Colonic mucosa (tissue), 4 donors: ENCODE results near the gene SPG11. TPM values are rescaled to one million over a fixed set of nuclear protein-coding genes. Genes with fewer than 3 reads are reported as not detected.

Experiments
- DNase-seq: peaks from one replicate; pipeline ENCODE4 v3.0.0-alpha.2; 2020
- H3K27ac ChIP-seq: fragments of 200-600 bp; one replicate; pipeline ENCODE4 v1.8.0; 2021
- H3K27me3 ChIP-seq: fragments of 200-600 bp; one replicate; pipeline ENCODE4 v1.8.0; 2021
- H3K36me3 ChIP-seq: fragments of 200-600 bp; one replicate; pipeline ENCODE4 v1.8.0; 2021
- H3K4me1 ChIP-seq: fragments of 200-600 bp; one replicate; pipeline ENCODE4 v1.8.0; 2021; ENCODE audit warnings: mild to moderate bottlenecking
- H3K4me3 ChIP-seq: fragments of 200-600 bp; one replicate; pipeline ENCODE4 v1.8.0; 2021
- H3K9ac ChIP-seq, 2 donors: one replicate each; pipeline ENCODE4 v1.7.0; 2013; ENCODE audit warnings: control low read depth in 2 of 2, low read depth in 2 of 2, low read length in 2 of 2
- H3K9me3 ChIP-seq: fragments of 200-600 bp; one replicate; pipeline ENCODE4 v1.8.0; 2021
- intact Hi-C: fragments of 100-400 bp; cut with DNase I; formaldehyde crosslinking; loops from one replicate; pipeline ENCODE4 v1.14.1; 2022
- total RNA-seq, 2 donors: library from RNA; stranded (reverse); fragmentation: NEBNext Ultra II Directional in 1 of 2; extraction: Animal tissue kit (Norgen Biotek cat#: 25700) in 1 of 2; gene quantifications; one replicate each; pipeline ENCODE4 v1.2.1, GENCODE V29; 2021
- TF ChIP-seq, protein P1 (sequence below): fragments of 200-600 bp; IDR thresholded peaks from one replicate; pipeline ENCODE4 v1.8.0; 2022; ENCODE audit warnings: antibody characterized with exemption, mild to moderate bottlenecking
- donor health status: healthy.
- donor health status: DM: no; HTN: no; CAD: no.
- donor health status: DM: no; HTN: no; CAD: no.

SPG11 gene
- total RNA-seq, 2 donors from 2014 or later: 79.3 to 95.3 TPM

DNA sequence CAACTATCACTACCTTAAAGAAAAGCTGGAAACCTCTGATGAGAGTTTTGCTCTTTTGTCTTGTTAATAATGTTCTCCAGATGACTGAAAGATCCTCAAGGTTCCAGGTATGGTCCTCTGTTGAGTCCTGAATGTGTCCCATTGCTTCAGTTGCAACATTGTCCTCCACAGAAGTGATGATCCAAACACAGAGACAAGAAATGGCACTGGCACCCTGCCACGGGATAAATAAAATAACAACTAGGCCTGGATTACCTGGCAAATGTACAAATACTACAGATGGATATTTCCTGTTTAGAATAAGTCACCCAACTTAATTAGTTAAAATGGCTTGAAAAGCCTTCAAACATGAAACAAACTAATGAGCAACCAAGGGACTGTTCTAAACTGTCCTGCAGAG lies 68.2 kb downstream of the SPG11 start:
- Histone ChIP-seq H3K36me3 (peaks cover 25% of the 10 kb centered on the region), H3K27ac (no peak overlapping the region), H3K4me1 (no peaks in the 10 kb centered on the region), H3K4me3 (no peak overlapping the region), H3K9ac (no peak overlapping the region), H3K9me3 (no peaks in the 10 kb centered on the region), H3K27me3 (no peaks in the 10 kb centered on the region)
- intact Hi-C loops: loop anchor here (10.0 kb wide), 1 partner anchor 60 kb away; no protein-coding TSS in a partner anchor
- TF ChIP-seq, protein P1, sequence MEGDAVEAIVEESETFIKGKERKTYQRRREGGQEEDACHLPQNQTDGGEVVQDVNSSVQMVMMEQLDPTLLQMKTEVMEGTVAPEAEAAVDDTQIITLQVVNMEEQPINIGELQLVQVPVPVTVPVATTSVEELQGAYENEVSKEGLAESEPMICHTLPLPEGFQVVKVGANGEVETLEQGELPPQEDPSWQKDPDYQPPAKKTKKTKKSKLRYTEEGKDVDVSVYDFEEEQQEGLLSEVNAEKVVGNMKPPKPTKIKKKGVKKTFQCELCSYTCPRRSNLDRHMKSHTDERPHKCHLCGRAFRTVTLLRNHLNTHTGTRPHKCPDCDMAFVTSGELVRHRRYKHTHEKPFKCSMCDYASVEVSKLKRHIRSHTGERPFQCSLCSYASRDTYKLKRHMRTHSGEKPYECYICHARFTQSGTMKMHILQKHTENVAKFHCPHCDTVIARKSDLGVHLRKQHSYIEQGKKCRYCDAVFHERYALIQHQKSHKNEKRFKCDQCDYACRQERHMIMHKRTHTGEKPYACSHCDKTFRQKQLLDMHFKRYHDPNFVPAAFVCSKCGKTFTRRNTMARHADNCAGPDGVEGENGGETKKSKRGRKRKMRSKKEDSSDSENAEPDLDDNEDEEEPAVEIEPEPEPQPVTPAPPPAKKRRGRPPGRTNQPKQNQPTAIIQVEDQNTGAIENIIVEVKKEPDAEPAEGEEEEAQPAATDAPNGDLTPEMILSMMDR: no peak
- no peak for DNase-seq

DNA sequence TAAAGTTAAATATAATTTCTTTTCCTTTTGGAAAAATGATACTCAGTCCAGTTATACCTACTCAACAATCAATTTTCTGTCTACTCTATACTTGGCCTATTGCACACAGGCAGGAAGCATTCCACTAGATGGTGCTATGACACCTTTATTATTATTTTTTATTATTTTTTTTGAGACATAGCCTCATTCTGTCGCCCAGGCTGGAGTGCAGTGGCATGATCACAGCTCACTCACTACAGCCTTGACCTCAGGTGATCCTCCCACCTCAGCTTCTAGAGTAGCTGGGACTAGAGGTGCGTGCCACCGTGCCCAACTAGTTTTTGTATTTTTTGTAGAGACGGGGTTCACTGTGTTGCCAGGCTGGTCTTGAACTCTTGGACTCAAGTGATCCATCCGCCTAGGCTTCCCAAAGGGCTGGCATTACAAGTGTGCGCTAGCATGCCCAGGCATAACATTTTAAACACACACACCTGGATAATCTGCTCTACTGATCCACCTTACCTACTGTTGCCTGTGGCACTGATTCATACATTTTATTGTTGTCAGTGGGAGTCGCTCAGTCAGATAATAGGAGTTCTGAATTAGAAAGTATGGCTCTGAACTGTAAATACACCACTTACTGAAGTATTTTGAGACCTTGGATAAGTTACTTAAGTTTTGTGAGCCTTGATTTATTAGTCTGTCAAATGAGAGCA lies 70.3 kb downstream of the SPG11 start:
- H3K9ac ChIP-seq: no peak overlapping the region
- peaks cover 26% of the 10 kb centered on the region for H3K36me3 ChIP-seq
- intact Hi-C loops: loop anchor here (10.0 kb wide), 1 partner anchor 62 kb away; no protein-coding TSS in a partner anchor
- no peak overlapping the region for H3K27ac ChIP-seq
- H3K27me3 ChIP-seq: no peaks in the 10 kb centered on the region
- no peaks in the 10 kb centered on the region for H3K4me1 ChIP-seq
- no peaks in the 10 kb centered on the region for H3K9me3 ChIP-seq
- H3K4me3 ChIP-seq: no peak overlapping the region
- TF ChIP-seq, protein P1: peak; percentile 28
- DNase-seq: no peak

DNA sequence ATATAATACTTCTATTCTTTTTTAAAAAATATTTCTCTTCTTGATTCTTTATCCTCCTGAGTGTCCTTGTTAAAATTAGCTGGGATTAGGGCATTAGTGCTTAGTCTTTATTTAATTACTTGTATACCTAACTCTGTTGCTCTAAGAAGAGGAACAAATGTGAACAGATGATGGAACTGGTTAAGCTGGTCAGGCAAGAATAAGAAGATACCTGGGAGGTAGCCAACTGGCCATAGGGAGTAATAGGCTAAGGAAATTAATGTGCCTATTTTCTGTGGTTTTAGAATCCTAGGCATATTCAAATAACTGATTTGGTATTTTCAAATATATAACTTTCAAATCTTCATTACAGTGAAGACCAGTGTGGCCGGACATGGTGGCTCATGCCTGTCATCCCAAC lies 72.1 kb downstream of the SPG11 start:
- H3K9ac ChIP-seq: no peak overlapping the region
- H3K27ac ChIP-seq: no peak overlapping the region
- no peak overlapping the region for H3K4me3 ChIP-seq
- no peak for DNase-seq
- TF ChIP-seq, protein P1: no peak
- no peaks in the 10 kb centered on the region for H3K9me3 ChIP-seq
- H3K36me3 ChIP-seq: peaks cover 20% of the 10 kb centered on the region
- H3K4me1 ChIP-seq: no peaks in the 10 kb centered on the region
- intact Hi-C loops: loop anchor here (10.0 kb wide), 1 partner anchor 63 kb away; no protein-coding TSS in a partner anchor
- no peaks in the 10 kb centered on the region for H3K27me3 ChIP-seq

DNA sequence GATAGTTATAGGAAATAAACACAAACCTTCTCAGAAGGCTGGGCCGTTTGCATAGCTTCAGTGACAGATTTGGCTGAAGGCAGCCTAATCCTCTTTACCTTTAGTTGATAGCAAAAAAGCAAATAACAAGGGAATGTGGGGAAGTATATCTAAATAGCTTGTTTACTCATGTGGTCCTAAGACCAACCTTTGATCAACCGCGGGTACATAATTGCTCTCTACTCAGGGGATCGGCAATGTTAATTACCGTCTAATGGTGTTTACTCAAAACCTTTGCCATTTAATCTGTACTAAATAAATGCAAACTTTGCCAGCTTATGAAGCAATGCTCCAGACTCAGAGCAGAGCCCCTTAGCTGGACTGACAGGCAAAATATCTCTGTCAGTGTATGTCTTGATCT lies 74.9 kb downstream of the SPG11 start:
- intact Hi-C loops: no loop called here
- no peak for DNase-seq
- peaks cover 23% of the 10 kb centered on the region for H3K36me3 ChIP-seq

DNA sequence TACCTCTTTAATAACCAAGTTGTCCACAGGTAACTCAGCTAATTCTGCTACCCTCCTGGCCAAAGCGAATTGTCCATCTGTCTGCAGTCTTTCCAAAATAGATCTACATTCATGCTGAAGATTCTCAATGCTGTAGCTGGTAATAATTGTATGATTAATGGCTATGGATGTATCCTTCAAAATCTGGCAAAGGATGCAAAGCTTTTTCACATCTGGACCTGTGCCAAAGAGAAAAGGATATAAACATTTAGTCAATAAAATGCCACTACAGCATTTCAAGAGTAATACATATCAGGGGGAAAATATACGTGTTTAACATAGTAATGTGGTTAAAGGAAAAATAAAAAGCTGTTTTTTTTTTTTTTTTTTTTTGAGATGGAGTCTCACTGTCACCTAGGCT lies 77.8 kb downstream of the SPG11 start:
- Histone ChIP-seq H3K27me3 (no peaks in the 10 kb centered on the region), H3K36me3 (peaks cover 25% of the 10 kb centered on the region), H3K4me3 (no peak overlapping the region), H3K4me1 (no peaks in the 10 kb centered on the region), H3K9me3 (no peaks in the 10 kb centered on the region), H3K9ac (no peak overlapping the region), H3K27ac (no peak overlapping the region)
- TF ChIP-seq, protein P1: no peak
- DNase-seq: no peak
- intact Hi-C loops: no loop called here

More for the DNA sequence above, 74.9 kb downstream of the SPG11 start:
- Histone ChIP-seq H3K27ac (no peak overlapping the region), H3K9me3 (no peaks in the 10 kb centered on the region), H3K4me3 (no peak overlapping the region), H3K27me3 (no peaks in the 10 kb centered on the region), H3K9ac (no peak overlapping the region), H3K4me1 (no peaks in the 10 kb centered on the region)
- TF ChIP-seq, protein P1: no peak
